ENCODE results near the gene GLT8D2.
A peak's percentile ranks its signal among the peaks of the same experiment; 100 is the strongest.

GLT8D2 gene

DNA sequence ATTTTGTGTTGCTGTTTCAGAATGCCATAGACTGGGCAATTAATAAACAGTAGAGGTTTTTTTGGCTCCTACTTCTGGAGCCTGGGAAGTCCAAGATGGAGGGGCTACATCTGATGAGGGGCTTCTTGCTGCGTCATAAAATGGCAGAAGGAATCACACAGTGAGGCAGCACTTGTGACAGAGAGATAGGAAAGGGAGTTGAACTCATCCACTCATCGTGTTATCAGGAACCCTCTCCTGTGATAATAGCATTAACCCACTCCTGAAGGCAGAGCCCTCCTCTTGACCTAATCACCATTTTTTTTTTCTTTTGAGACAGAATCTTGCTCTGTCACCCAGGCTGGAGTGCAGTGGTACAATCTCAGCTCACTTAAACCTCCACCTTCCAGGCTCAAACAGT lies 74.6 kb downstream of the GLT8D2 start:
- DNase-seq (ENCODE audit: low read depth) = no peak
- no peak overlapping the region for H3K4me3 ChIP-seq (ENCODE audit: low read depth, low read length)
- in situ Hi-C loops (cut with HindIII; ENCODE audit: low sequenced_read_pairs) = no loop called here
- TF ChIP-seq, protein P1, sequence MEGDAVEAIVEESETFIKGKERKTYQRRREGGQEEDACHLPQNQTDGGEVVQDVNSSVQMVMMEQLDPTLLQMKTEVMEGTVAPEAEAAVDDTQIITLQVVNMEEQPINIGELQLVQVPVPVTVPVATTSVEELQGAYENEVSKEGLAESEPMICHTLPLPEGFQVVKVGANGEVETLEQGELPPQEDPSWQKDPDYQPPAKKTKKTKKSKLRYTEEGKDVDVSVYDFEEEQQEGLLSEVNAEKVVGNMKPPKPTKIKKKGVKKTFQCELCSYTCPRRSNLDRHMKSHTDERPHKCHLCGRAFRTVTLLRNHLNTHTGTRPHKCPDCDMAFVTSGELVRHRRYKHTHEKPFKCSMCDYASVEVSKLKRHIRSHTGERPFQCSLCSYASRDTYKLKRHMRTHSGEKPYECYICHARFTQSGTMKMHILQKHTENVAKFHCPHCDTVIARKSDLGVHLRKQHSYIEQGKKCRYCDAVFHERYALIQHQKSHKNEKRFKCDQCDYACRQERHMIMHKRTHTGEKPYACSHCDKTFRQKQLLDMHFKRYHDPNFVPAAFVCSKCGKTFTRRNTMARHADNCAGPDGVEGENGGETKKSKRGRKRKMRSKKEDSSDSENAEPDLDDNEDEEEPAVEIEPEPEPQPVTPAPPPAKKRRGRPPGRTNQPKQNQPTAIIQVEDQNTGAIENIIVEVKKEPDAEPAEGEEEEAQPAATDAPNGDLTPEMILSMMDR (IDR thresholded peaks at IDR 0.05; ENCODE audit: low read depth, low read length, missing control alignments) = no peak

DNA sequence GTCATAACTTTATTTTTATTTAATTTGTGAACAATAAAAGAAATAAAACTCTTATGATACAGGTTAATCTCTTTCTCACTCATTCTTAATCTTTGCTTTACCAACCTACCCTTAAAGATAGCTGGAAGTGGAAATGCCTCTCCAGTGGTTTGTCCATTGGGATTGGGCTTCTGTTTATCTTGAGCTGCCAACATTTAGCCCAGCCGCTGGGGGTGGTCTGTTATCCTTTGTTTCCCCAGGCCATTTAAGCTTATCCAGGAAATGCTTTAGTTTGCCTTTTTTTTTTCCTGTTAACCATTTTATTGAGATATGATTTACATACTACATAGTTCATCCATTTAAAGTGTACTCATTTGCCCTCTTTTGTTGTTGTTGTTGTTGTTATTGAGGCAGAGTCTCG lies 76.1 kb downstream of the GLT8D2 start:
- no peak overlapping the region for H3K4me3 ChIP-seq (ENCODE audit: low read depth, low read length)
- no peak for DNase-seq (ENCODE audit: low read depth)
- in situ Hi-C loops (cut with HindIII; ENCODE audit: low sequenced_read_pairs) = no loop called here
- TF ChIP-seq, protein P1 (IDR thresholded peaks at IDR 0.05; ENCODE audit: low read depth, low read length, missing control alignments) = no peak

DNA sequence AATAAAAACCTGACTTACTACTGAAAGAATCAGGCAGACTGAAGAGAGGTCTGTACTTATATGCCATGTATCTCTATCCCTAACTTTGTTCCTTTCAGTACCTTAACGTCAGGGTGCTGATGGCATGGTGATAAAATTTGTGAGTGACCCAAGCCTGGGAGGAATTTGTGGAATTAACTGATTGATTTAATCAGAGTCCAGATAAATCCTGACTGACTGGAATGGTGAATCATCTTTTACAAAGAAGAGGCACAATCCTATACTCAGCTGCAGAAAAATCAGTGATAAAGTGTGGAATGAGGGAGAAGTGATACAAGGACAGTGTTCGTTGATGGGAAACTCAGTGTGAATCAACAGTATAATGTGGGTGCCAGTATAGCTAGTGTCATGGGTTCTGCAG lies 80.6 kb downstream of the GLT8D2 start:
- TF ChIP-seq, protein P1 (IDR thresholded peaks at IDR 0.05; ENCODE audit: low read depth, low read length, missing control alignments) = no peak
- in situ Hi-C loops (cut with HindIII; ENCODE audit: low sequenced_read_pairs) = no loop called here
- H3K4me3 ChIP-seq (ENCODE audit: low read depth, low read length) = no peak overlapping the region
- DNase-seq (ENCODE audit: low read depth) = no peak

DNA sequence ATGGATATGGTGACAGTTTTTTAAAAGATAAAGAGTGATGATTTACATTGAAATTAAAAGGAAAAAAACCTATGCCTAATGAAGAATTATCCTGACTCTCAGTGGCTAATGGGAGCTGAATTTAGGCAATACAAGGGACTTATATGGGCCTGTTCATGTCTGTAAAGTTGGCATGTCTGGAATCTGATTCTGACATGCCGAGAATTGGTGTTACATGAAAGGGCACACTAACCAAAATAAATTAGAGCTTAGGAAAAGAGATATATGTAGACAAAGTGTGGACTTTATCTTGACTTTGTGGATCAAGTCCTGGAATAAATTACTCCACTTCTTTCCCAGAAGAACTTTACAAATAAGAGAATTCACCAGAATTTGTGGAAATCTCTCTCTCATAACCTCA lies 83.3 kb downstream of the GLT8D2 start:
- H3K4me3 ChIP-seq (ENCODE audit: low read depth, low read length) = peak overlapping the region; percentile 92
- no peak for DNase-seq (ENCODE audit: low read depth)
- TF ChIP-seq, protein P1 (IDR thresholded peaks at IDR 0.05; ENCODE audit: low read depth, low read length, missing control alignments) = no peak
- in situ Hi-C loops (cut with HindIII; ENCODE audit: low sequenced_read_pairs) = no loop called here

DNA sequence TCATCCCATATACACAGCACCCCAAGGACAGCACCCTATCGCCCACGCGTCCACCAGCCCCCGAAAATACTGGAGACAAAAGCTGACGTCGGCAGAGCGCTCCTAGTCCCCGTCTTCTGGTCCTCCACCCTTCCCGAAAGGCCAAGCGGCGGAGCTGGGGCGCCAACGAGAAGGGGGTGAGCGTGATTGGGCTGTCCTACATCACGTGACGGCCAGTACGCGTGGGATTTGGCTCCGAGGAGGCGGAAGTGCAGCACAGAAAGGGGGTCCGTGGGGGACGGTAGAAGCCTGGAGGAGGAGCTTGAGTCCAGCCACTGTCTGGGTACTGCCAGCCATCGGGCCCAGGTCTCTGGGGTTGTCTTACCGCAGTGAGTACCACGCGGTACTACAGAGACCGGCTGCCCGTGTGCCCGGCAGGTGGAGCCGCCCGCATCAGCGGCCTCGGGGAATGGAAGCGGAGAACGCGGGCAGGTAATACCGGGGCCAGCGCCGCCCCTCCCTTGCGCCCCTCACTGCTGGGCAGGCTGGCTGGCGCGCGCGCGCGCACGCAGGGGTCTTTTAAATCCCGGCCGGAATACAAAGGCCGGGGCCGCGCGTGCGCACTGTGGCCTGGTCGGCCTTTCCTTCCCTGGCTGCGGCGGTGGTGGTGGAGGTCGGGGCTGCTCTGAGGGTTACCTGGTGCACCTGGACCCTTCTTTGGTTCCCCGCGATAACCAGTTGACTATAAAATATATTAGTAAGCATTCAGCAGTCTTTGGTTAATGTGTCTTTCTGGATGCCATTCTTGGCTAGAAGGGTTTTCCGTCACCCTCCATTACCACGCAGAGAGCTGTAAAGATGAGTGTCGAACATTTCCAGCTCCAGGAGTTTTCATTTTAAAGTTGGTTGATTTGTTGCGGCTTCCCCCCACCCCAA lies 84.1 kb downstream of the GLT8D2 start, which contains the start of gene TDG:
Gene TDG (plus strand): TSS at position 283 of the 915 bp plus-strand sequence. CDS start 166 bp downstream, at position 449.
- in situ Hi-C loops (cut with HindIII; ENCODE audit: low sequenced_read_pairs) = no loop called here
- peak; percentile 98 for DNase-seq (ENCODE audit: low read depth)
- TF ChIP-seq, protein P1 (IDR thresholded peaks at IDR 0.05; ENCODE audit: low read depth, low read length, missing control alignments) = peak; percentile 11
- H3K4me3 ChIP-seq (ENCODE audit: low read depth, low read length) = peak within 1 kb of the TSS; percentile 92

DNA sequence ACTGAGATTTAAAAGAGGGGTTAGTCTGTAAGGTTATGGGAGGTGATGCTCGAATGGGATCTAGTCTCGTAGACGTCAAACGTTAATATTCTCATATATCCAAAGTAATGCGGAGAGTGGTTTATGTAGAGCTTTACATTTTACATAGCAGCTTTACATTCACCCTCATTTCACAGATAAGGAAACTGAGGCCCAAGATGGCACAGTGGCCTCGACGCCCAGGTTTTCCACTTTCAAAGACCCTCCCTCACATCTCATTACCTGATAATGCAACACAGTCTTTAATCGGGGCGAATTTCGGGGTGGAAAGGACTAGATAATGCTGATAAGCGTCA lies 84.8 kb downstream of the GLT8D2 start:
- in situ Hi-C loops (cut with HindIII; ENCODE audit: low sequenced_read_pairs) = no loop called here
- DNase-seq (ENCODE audit: low read depth) = no peak
- peak overlapping the region; percentile 92 for H3K4me3 ChIP-seq (ENCODE audit: low read depth, low read length)
- TF ChIP-seq, protein P1 (IDR thresholded peaks at IDR 0.05; ENCODE audit: low read depth, low read length, missing control alignments) = no peak

All from astrocyte of the cerebellum (primary cell).